IMR-90 (cell line): ENCODE results near the gene SREBF2. TPM values are rescaled to one million over a fixed set of nuclear protein-coding genes. Genes with fewer than 3 reads are reported as not detected.

Experiments
- ATAC-seq: fragments of 200-7000 bp; cut with Tn5 transposase; 2 replicates; pipeline ENCODE4 v1.9.1; 2020; ENCODE audit warnings: low read depth, mild to moderate bottlenecking, moderate library complexity
- BruUV-seq: library from RNA; stranded (reverse); fragments of 400-500 nt; replicated peaks from 2 replicates; lab custom pipeline; 2021; lab: Mats Ljungman, UMichigan
- CTCF ChIA-PET: fragments of 300-600 bp; formaldehyde crosslinking; extraction: SDS; loops from one replicate; lab custom pipeline; 2021; ENCODE audit warnings: antibody characterized with exemption; lab: Yijun Ruan, JAX
- POLR2A ChIA-PET: fragments of 300-600 bp; sonication (Branson Sonifier 250); formaldehyde crosslinking; loops from one replicate; lab custom pipeline; 2022; ENCODE audit warnings: antibody characterized with exemption; ENCODE audit not compliant: unreplicated experiment; lab: Charles Lee
- DNase-seq: peaks from one replicate; pipeline ENCODE4 v3.0.0; 2013
- H2AFZ ChIP-seq: replicated peaks from 2 replicates; pipeline ENCODE3; 2013; ENCODE audit warnings: low read length, mild to moderate bottlenecking; ENCODE audit not compliant: poor library complexity
- H2AK5ac ChIP-seq: 2 replicates; pipeline ENCODE4 v1.6.1; 2013; ENCODE audit warnings: low read depth, low read length, inconsistent platforms
- H2AK9ac ChIP-seq: replicated peaks from 2 replicates; pipeline ENCODE3; 2013; ENCODE audit warnings: mild to moderate bottlenecking, low read depth, low read length, moderate library complexity; ENCODE audit not compliant: poor library complexity
- H2BK120ac ChIP-seq: 2 replicates; pipeline ENCODE4 v1.6.1; 2013; ENCODE audit warnings: low read depth, low read length, inconsistent platforms
- H2BK15ac ChIP-seq: 3 replicates; pipeline ENCODE4 v1.6.1; 2013; ENCODE audit warnings: low read depth, low read length, inconsistent platforms
- H2BK20ac ChIP-seq: 2 replicates; pipeline ENCODE4 v1.6.1; 2013; ENCODE audit warnings: low read depth, mild to moderate bottlenecking, inconsistent platforms, low read length, moderate library complexity
- H2BK5ac ChIP-seq: 2 replicates; pipeline ENCODE4 v1.6.1; 2013; ENCODE audit warnings: mild to moderate bottlenecking, low read depth, low read length, inconsistent platforms; ENCODE audit not compliant: poor library complexity, severe bottlenecking
- H3K14ac ChIP-seq: replicated peaks from 2 replicates; pipeline ENCODE4 v1.6.1; 2013; ENCODE audit warnings: low read depth, low read length, inconsistent platforms
- H3K18ac ChIP-seq: 2 replicates; pipeline ENCODE4 v1.6.1; 2013; ENCODE audit warnings: low read depth, low read length, control low read depth
- H3K23ac ChIP-seq: 2 replicates; pipeline ENCODE4 v1.6.1; 2013; ENCODE audit warnings: low read depth, low read length, inconsistent platforms
- H3K27ac ChIP-seq: 2 replicates; pipeline ENCODE4 v1.5.1; 2013; ENCODE audit warnings: mild to moderate bottlenecking, control low read depth, low read length; ENCODE audit not compliant: insufficient read depth
- H3K27me3 ChIP-seq: 2 replicates; pipeline ENCODE4 v1.6.1; 2013; ENCODE audit warnings: low read length; ENCODE audit not compliant: control insufficient read depth, insufficient read depth
- H3K36me3 ChIP-seq: 2 replicates; pipeline ENCODE4 v1.6.1; 2013; ENCODE audit warnings: low read length, mixed read lengths; ENCODE audit not compliant: control insufficient read depth, insufficient read depth
- H3K4ac ChIP-seq: 2 replicates; pipeline ENCODE4 v1.6.1; 2013; ENCODE audit warnings: low read depth, low read length, inconsistent platforms
- H3K4me1 ChIP-seq: 2 replicates; pipeline ENCODE4 v1.6.1; 2013; ENCODE audit warnings: low read length, mixed read lengths; ENCODE audit not compliant: control insufficient read depth, insufficient read depth
- H3K4me2 ChIP-seq: 2 replicates; pipeline ENCODE4 v1.6.1; 2013; ENCODE audit warnings: low read depth, mild to moderate bottlenecking, control low read depth, low read length, moderate library complexity
- H3K4me3 ChIP-seq: 2 replicates; pipeline ENCODE4 v1.5.1; 2013; ENCODE audit warnings: low read depth, mild to moderate bottlenecking, control low read depth, low read length, moderate library complexity; ENCODE audit not compliant: insufficient read depth
- H3K56ac ChIP-seq: 2 replicates; pipeline ENCODE4 v1.6.1; 2013; ENCODE audit warnings: low read length, inconsistent platforms; ENCODE audit not compliant: insufficient read depth; ENCODE audit errors: extremely low read depth
- H3K79me1 ChIP-seq, 2 experiments: 2 replicates each; pipeline ENCODE4 v1.6.1; 2013; ENCODE audit warnings: low read length in 2 of 2, inconsistent platforms in 1 of 2, low read depth in 1 of 2
- H3K9ac ChIP-seq: 2 replicates; pipeline ENCODE4 v1.6.1; 2013; ENCODE audit warnings: low read depth, low read length, control low read depth
- H3K9me1 ChIP-seq: 2 replicates; pipeline ENCODE4 v1.6.1; 2013; ENCODE audit warnings: low read length, inconsistent platforms; ENCODE audit not compliant: insufficient read depth
- H3K9me3 ChIP-seq: 2 replicates; pipeline ENCODE4 v1.6.1; 2013; ENCODE audit warnings: low read length; ENCODE audit not compliant: control insufficient read depth, insufficient read depth
- H4K20me1 ChIP-seq: 2 replicates; pipeline ENCODE4 v1.6.1; 2013; ENCODE audit warnings: low read length, inconsistent platforms; ENCODE audit not compliant: insufficient read depth
- H4K5ac ChIP-seq: 2 replicates; pipeline ENCODE4 v1.6.1; 2013; ENCODE audit warnings: mild to moderate bottlenecking, low read depth, low read length, control low read depth
- H4K8ac ChIP-seq, 2 experiments: 2 replicates each; pipeline ENCODE4 v1.6.1; 2013; ENCODE audit warnings: low read depth in 2 of 2, low read length in 2 of 2, control low read depth in 1 of 2, inconsistent platforms in 1 of 2
- H4K91ac ChIP-seq: 2 replicates; pipeline ENCODE4 v1.6.1; 2013; ENCODE audit warnings: low read depth, low read length, inconsistent platforms; ENCODE audit not compliant: insufficient read depth
- BHLHE40 ChIP-seq: fragments of 150-350 bp; IDR thresholded peaks from 2 replicates; pipeline ENCODE4 v1.6.1; 2016; ENCODE audit warnings: mild to moderate bottlenecking, low read depth, low read length
- CEBPB ChIP-seq: IDR thresholded peaks from 2 replicates; pipeline ENCODE4 v1.6.1; 2012; ENCODE audit warnings: low read depth, low read length, improper control_type of control experiment
- CHD1 ChIP-seq: IDR thresholded peaks from 2 replicates; pipeline ENCODE4 v1.6.1; 2012; ENCODE audit warnings: low read depth, low read length, improper control_type of control experiment
- FOS ChIP-seq: fragments of 150-350 bp; IDR thresholded peaks from 2 replicates; pipeline ENCODE4 v1.6.1; 2016; ENCODE audit warnings: low read depth, low read length
- MAFK ChIP-seq: IDR thresholded peaks from 2 replicates; pipeline ENCODE4 v1.6.1; 2012; ENCODE audit warnings: low read depth, low read length, improper control_type of control experiment
- MAZ ChIP-seq: IDR thresholded peaks from 2 replicates; pipeline ENCODE4 v1.6.1; 2012; ENCODE audit warnings: low read depth, mild to moderate bottlenecking, low read length, improper control_type of control experiment, moderate library complexity, borderline replicate concordance
- MXI1 ChIP-seq: IDR thresholded peaks from 2 replicates; pipeline ENCODE4 v1.6.1; 2012; ENCODE audit warnings: low read depth, mild to moderate bottlenecking, low read length, moderate library complexity, borderline replicate concordance
- NFE2L2 ChIP-seq: fragments of 150-350 bp; IDR thresholded peaks from 2 replicates; pipeline ENCODE4 v1.6.1; 2016; ENCODE audit warnings: low read depth, mild to moderate bottlenecking, low read length
- POLR2A ChIP-seq: IDR thresholded peaks from 2 replicates; pipeline ENCODE4 v1.6.1; 2012; ENCODE audit warnings: mild to moderate bottlenecking, low read depth, low read length
- RAD21 ChIP-seq: IDR thresholded peaks from 2 replicates; pipeline ENCODE4 v1.6.1; 2012; ENCODE audit warnings: low read length, improper control_type of control experiment
- RCOR1 ChIP-seq: IDR thresholded peaks from 2 replicates; pipeline ENCODE4 v1.6.1; 2012; ENCODE audit warnings: mild to moderate bottlenecking, low read length, improper control_type of control experiment; ENCODE audit not compliant: insufficient replicate concordance
- RFX5 ChIP-seq: IDR thresholded peaks from 2 replicates; pipeline ENCODE4 v1.8.0; 2012; ENCODE audit warnings: low read depth, mild to moderate bottlenecking, low read length, moderate library complexity
- SMC3 ChIP-seq: fragments of 150-350 bp; IDR thresholded peaks from 2 replicates; pipeline ENCODE4 v1.6.1; 2016; ENCODE audit warnings: low read depth, mild to moderate bottlenecking, antibody characterized with exemption, low read length, moderate library complexity
- WGBS, 2 experiments: methylation state at CpG; one replicate each; pipeline versions ENCODE4 v1.1.5 to v1.1.7; 2013; ENCODE audit warnings: missing lambda C conversion rate in 2 of 2; ENCODE audit not compliant: insufficient read length in 1 of 2; ENCODE audit errors: extremely low coverage in 2 of 2; 5-methylcytosine and 5-hydroxymethylcytosine counted together
- dilution Hi-C: fragments of 300-500 bp; cut with HindIII; formaldehyde crosslinking; loops from one replicate; pipeline ENCODE4 v1.14.3; 2018; ENCODE audit warnings: low sequenced_read_pairs; ENCODE audit not compliant: unreplicated experiment
- in situ Hi-C: fragments of 300-500 bp; cut with MboI; formaldehyde crosslinking; loops from 3 replicates; pipeline ENCODE4 v1.14.3; 2019; ENCODE audit warnings: low sequenced_read_pairs, inconsistent platforms, mixed read lengths
- intact Hi-C: fragments of 100-400 bp; cut with micrococcal nuclease; formaldehyde crosslinking; loops from 2 replicates; pipeline ENCODE4 v1.10.0; 2022
- polyA plus RNA-seq, 3 experiments: library from polyadenylated mRNA; depleted of rRNA; stranded (reverse); fragments of >200 nt; gene quantifications; 2 replicates each; pipeline ENCODE4 v1.2.3, GENCODE V29; 2012; ENCODE audit warnings: low replicate concordance in 1 of 3
- total RNA-seq: library from RNA; depleted of rRNA; stranded (reverse); fragments of >200 nt; gene quantifications from 2 replicates; pipeline ENCODE4 v1.2.3, GENCODE V29; 2012
- TF ChIP-seq, protein P1 (sequence below): conservative IDR thresholded peaks from 2 replicates; pipeline ENCODE4 v1.5.1; 2012; ENCODE audit warnings: mild to moderate bottlenecking, low read depth, low read length, improper control_type of control experiment
- TF ChIP-seq, protein P2 (sequence below): fragments of 150-350 bp; IDR thresholded peaks from 2 replicates; pipeline ENCODE4 v1.6.1; 2016; ENCODE audit warnings: low read depth, mild to moderate bottlenecking, low read length, moderate library complexity, borderline replicate concordance
- TF ChIP-seq, protein P3 (sequence below): fragments of 150-350 bp; IDR thresholded peaks from 2 replicates; pipeline ENCODE4 v1.6.1; 2017; ENCODE audit warnings: mild to moderate bottlenecking, antibody characterized with exemption, low read length, low read depth

The SREBF2 gene
- total and polyA plus RNA-seq, 2 of the 4 experiments (the other 2 are of a cell fraction) = 8.1 to 47.4 TPM

DNA sequence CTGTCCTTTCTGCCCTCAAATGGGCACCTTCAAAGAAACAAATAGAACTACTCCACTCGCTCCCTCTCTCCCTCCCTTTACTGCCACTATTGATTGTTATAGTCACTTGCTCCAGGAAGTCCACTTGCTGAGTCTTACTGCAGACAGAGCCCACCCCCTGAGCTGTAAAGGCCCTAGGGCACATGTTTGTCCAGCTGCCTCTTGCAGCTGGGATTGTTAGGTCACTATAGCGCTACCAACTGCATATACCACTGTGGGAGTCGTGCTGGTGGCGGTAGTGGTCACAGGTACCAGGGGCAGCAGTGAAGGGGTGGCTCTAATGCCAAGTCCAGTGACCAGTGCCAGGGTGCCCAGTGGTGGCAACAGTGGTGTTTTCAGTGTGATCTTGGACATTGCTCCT is 4.4 kb upstream of the SREBF2 start:
- Histone ChIP-seq H2AK9ac (no peak overlapping the region), H3K36me3 (no peaks in the 10 kb centered on the region), H2AFZ (no peak overlapping the region), H3K4me3 (no peak overlapping the region), H4K5ac (no peak overlapping the region), H3K18ac (no peak overlapping the region), H3K23ac (no peak overlapping the region), H2BK20ac (no peak overlapping the region), H4K91ac (no peak overlapping the region), H3K27ac (no peak overlapping the region), H3K56ac (no peak overlapping the region), H3K9ac (no peak overlapping the region), H3K27me3 (no peaks in the 10 kb centered on the region), H3K4me2 (no peak overlapping the region), H2BK5ac (no peak overlapping the region), H4K20me1 (no peaks in the 10 kb centered on the region), H3K4me1 (peaks cover 18% of the 10 kb centered on the region), H4K8ac (no peak overlapping the region), H3K4ac (no peak overlapping the region), H2BK15ac (no peak overlapping the region), H3K79me1 (peaks cover 0 to 9% of the 10 kb centered on the region in 2 experiments; a peak in 1 of 4 replicates), H2AK5ac (0 out of 2 replicates have a peak overlapping the region, but pooled peaks have one; percentile 9), H3K14ac (no peak overlapping the region), H2BK120ac (no peak overlapping the region), H3K9me3 (no peaks in the 10 kb centered on the region), H3K9me1 (no peaks in the 10 kb centered on the region; the same call in 1 of the 2 replicates)
- intact Hi-C loops = no loop called here
- POLR2A ChIA-PET = no interaction called here
- CTCF ChIA-PET = no interaction called here
- ATAC-seq = no peak
- WGBS, 2 experiments = no CpG with 5 or more reads among the region's 4 CpGs
- no peak for TF ChIP-seq SMC3
- TF ChIP-seq RFX5 = no peak
- no peak for TF ChIP-seq MXI1
- no peak for TF ChIP-seq RCOR1
- TF ChIP-seq, protein P1, sequence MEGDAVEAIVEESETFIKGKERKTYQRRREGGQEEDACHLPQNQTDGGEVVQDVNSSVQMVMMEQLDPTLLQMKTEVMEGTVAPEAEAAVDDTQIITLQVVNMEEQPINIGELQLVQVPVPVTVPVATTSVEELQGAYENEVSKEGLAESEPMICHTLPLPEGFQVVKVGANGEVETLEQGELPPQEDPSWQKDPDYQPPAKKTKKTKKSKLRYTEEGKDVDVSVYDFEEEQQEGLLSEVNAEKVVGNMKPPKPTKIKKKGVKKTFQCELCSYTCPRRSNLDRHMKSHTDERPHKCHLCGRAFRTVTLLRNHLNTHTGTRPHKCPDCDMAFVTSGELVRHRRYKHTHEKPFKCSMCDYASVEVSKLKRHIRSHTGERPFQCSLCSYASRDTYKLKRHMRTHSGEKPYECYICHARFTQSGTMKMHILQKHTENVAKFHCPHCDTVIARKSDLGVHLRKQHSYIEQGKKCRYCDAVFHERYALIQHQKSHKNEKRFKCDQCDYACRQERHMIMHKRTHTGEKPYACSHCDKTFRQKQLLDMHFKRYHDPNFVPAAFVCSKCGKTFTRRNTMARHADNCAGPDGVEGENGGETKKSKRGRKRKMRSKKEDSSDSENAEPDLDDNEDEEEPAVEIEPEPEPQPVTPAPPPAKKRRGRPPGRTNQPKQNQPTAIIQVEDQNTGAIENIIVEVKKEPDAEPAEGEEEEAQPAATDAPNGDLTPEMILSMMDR = no peak
- TF ChIP-seq MAFK = no peak
- no peak for TF ChIP-seq NFE2L2
- no peak for TF ChIP-seq CEBPB
- no peak for TF ChIP-seq FOS
- no peak for TF ChIP-seq CHD1
- TF ChIP-seq, protein P2, sequence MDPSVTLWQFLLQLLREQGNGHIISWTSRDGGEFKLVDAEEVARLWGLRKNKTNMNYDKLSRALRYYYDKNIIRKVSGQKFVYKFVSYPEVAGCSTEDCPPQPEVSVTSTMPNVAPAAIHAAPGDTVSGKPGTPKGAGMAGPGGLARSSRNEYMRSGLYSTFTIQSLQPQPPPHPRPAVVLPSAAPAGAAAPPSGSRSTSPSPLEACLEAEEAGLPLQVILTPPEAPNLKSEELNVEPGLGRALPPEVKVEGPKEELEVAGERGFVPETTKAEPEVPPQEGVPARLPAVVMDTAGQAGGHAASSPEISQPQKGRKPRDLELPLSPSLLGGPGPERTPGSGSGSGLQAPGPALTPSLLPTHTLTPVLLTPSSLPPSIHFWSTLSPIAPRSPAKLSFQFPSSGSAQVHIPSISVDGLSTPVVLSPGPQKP = no peak
- TF ChIP-seq POLR2A = no peak
- no peak for TF ChIP-seq MAZ
- TF ChIP-seq, protein P3, sequence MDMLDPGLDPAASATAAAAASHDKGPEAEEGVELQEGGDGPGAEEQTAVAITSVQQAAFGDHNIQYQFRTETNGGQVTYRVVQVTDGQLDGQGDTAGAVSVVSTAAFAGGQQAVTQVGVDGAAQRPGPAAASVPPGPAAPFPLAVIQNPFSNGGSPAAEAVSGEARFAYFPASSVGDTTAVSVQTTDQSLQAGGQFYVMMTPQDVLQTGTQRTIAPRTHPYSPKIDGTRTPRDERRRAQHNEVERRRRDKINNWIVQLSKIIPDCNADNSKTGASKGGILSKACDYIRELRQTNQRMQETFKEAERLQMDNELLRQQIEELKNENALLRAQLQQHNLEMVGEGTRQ = no peak
- TF ChIP-seq BHLHE40 = no peak
- no peak for TF ChIP-seq RAD21
- no peak for DNase-seq
- no TSS peak for BruUV-seq
- dilution Hi-C loops = no loop called here
- in situ Hi-C loops = no loop called here
